K562 (cell line): ENCODE measurements around the gene CLDN7. TPM values are rescaled to one million over a fixed set of nuclear protein-coding genes. Genes with fewer than 3 reads are reported as not detected.

ENCODE experiments used
- ATAC-seq: fragments of 200-7000 bp; cut with Tn5 transposase; 3 replicates; pipeline ENCODE4 v1.9.1; 2020; ENCODE audit warnings: moderate library complexity
- BruUV-seq: library from RNA; stranded (reverse); fragments of 400-500 nt; replicated peaks from 2 replicates; lab custom pipeline; 2021; lab: Mats Ljungman, UMichigan
- CTCF ChIA-PET: fragments of 300-600 bp; formaldehyde crosslinking; extraction: SDS; loops from one replicate; lab custom pipeline; 2021; ENCODE audit warnings: low intra/inter-chr PET ratio; lab: Yijun Ruan, JAX
- POLR2A ChIA-PET: fragments of 300-600, 350-650 bp; sonication (Branson Sonifier 250); formaldehyde crosslinking; extraction: SDS; loops from one replicate; lab custom pipeline; 2021; ENCODE audit warnings: antibody characterized with exemption, inconsistent platforms; lab: Yijun Ruan, JAX
- DNase-seq, 4 experiments: peaks; one replicate each; pipeline versions ENCODE4 v3.0.0 to v3.0.0-alpha.2; 2011 to 2018; ENCODE audit warnings: low spot score in 3 of 4, mixed read lengths in 3 of 4; ENCODE audit errors: extremely low read depth in 1 of 4
- FAIRE-seq: peaks from 2 replicates; lab custom pipeline; 2011; peaks lifted over from hg19 to GRCh38; lab: Jason Lieb, UNC
- H2AFZ ChIP-seq: 2 replicates; pipeline ENCODE4 v1.6.0; 2011; ENCODE audit warnings: low read depth, low read length, control low read depth, inconsistent platforms
- H3K27ac ChIP-seq: fragments of 200-600 bp; 3 replicates; pipeline ENCODE4 v1.8.0; 2011; ENCODE audit warnings: low read depth, mild to moderate bottlenecking, control low read depth, inconsistent platforms, low read length, moderate library complexity, mixed read lengths; ENCODE audit errors: extremely low read depth
- H3K27me3 ChIP-seq, 2 experiments: fragments of 300-600 bp in 1 of 2; 2 replicates in 1 of 2; 3 replicates in 1 of 2; pipeline versions ENCODE4 v1.6.0 to v1.8.0; 2011; ENCODE audit warnings: inconsistent platforms in 2 of 2, low read length in 2 of 2, mild to moderate bottlenecking in 1 of 2, mixed read lengths in 1 of 2, moderate library complexity in 1 of 2; ENCODE audit not compliant: control insufficient read depth in 2 of 2, insufficient read depth in 2 of 2
- H3K36me3 ChIP-seq: fragments of 300-600 bp; 3 replicates; pipeline ENCODE4 v1.8.0; 2011; ENCODE audit warnings: mild to moderate bottlenecking, low read length, inconsistent platforms; ENCODE audit not compliant: control insufficient read depth, insufficient read depth
- H3K4me1 ChIP-seq, 2 experiments: fragments of 200-600 bp in 1 of 2; replicated peaks in 1 of 2; 2 replicates in 1 of 2; 3 replicates in 1 of 2; pipeline versions ENCODE4 v1.5.1 to v1.8.0; 2011; ENCODE audit warnings: inconsistent platforms in 2 of 2, low read length in 2 of 2, mild to moderate bottlenecking in 1 of 2, mixed read lengths in 1 of 2, moderate library complexity in 1 of 2; ENCODE audit not compliant: control insufficient read depth in 2 of 2, insufficient read depth in 2 of 2
- H3K4me2 ChIP-seq: 2 replicates; pipeline ENCODE4 v1.6.1; 2011; ENCODE audit warnings: low read length, control low read depth, inconsistent platforms, mixed read lengths; ENCODE audit not compliant: insufficient read depth
- H3K4me3 ChIP-seq: fragments of 200-600 bp; sonication (generic), shearing (Covaris generic); 2 replicates; pipeline ENCODE4 v1.5.1; 2016; ENCODE audit warnings: control low read depth, inconsistent platforms
- H3K79me2 ChIP-seq: fragments of 200-600 bp; 3 replicates; pipeline ENCODE4 v1.8.0; 2011; ENCODE audit warnings: low read length, inconsistent platforms; ENCODE audit not compliant: control insufficient read depth, insufficient read depth
- H3K9ac ChIP-seq, 2 experiments: 2 replicates each; pipeline versions ENCODE4 v1.6.0 to v1.6.1; 2011; ENCODE audit warnings: low read depth in 2 of 2, low read length in 2 of 2, control low read depth in 1 of 2, inconsistent platforms in 1 of 2, mild to moderate bottlenecking in 1 of 2, mixed read lengths in 1 of 2; ENCODE audit not compliant: insufficient read depth in 1 of 2
- H3K9me1 ChIP-seq: one replicate; pipeline ENCODE4 v1.6.0; 2011; ENCODE audit warnings: inconsistent platforms, mild to moderate bottlenecking, low read length, moderate library complexity; ENCODE audit not compliant: control insufficient read depth, insufficient read depth
- H3K9me3 ChIP-seq: replicated peaks from 2 replicates; pipeline ENCODE4 v1.5.1; 2011; ENCODE audit warnings: low read depth, low read length, inconsistent platforms; ENCODE audit not compliant: control insufficient read depth, insufficient read depth
- H4K20me1 ChIP-seq: replicated peaks from 2 replicates; pipeline ENCODE4 v1.6.1; 2011; ENCODE audit warnings: low read length, inconsistent platforms, mixed read lengths; ENCODE audit not compliant: control insufficient read depth, insufficient read depth
- CHCHD3 ChIP-seq: fragments of 250-450 bp; sonication (Bioruptor Pico); IDR thresholded peaks from 2 replicates; pipeline ENCODE4 v2.1.2; 2022; ENCODE audit warnings: mild to moderate bottlenecking
- CTCFL ChIP-seq: IDR thresholded peaks from 2 replicates; pipeline ENCODE4 v1.6.1; 2011; ENCODE audit warnings: borderline replicate concordance, low read depth, mild to moderate bottlenecking, moderate library complexity, low read length; ENCODE audit not compliant: insufficient read depth, poor library complexity, severe bottlenecking
- HMGN3 ChIP-seq: IDR thresholded peaks from 2 replicates; pipeline ENCODE4 v1.6.1; 2011; ENCODE audit warnings: borderline replicate concordance, low read depth, mild to moderate bottlenecking, mixed read lengths, low read length; ENCODE audit not compliant: insufficient read length; ENCODE audit errors: extremely low read depth
- IRF1 ChIP-seq: sonication (generic); formaldehyde crosslinking; IDR thresholded peaks from 2 replicates; pipeline ENCODE4 v1.8.0; 2022; ENCODE audit warnings: missing genetic modification reagents, mild to moderate bottlenecking, borderline replicate concordance
- MYBL2 ChIP-seq, 2 experiments: fragments of 450-650 bp in 1 of 2; sonication (generic) in 1 of 2; formaldehyde crosslinking in 1 of 2; IDR thresholded peaks; 2 replicates each; pipeline versions ENCODE4 v1.6.1 to v1.8.1; 2017 to 2022; ENCODE audit warnings: borderline replicate concordance in 1 of 2, inconsistent platforms in 1 of 2, low read depth in 1 of 2, mild to moderate bottlenecking in 1 of 2, missing genetic modification reagents in 1 of 2, moderate library complexity in 1 of 2
- NR2F6 ChIP-seq: fragments of 450-650 bp; formaldehyde crosslinking; IDR thresholded peaks from 2 replicates; pipeline ENCODE4 v1.4.0; 2020; ENCODE audit warnings: mild to moderate bottlenecking
- POLR2H ChIP-seq: IDR thresholded peaks from 2 replicates; pipeline ENCODE4 v1.6.1; 2016; ENCODE audit warnings: missing genetic modification characterization, low read depth, mild to moderate bottlenecking, control low read depth, missing compliant biosample characterization, moderate library complexity
- RBM25 ChIP-seq: fragments of 200-400 bp; formaldehyde crosslinking; IDR thresholded peaks from 2 replicates; pipeline ENCODE4 v1.6.1; 2018; ENCODE audit warnings: low read length, low read depth, moderate library complexity; ENCODE audit not compliant: severe bottlenecking
- SAP30 ChIP-seq: fragments of 200-600 bp; sonication (generic); IDR thresholded peaks from 2 replicates; pipeline ENCODE4 v1.6.1; 2012; ENCODE audit warnings: borderline replicate concordance, low read depth, mild to moderate bottlenecking, moderate library complexity, low read length, control low read depth, inconsistent platforms; ENCODE audit not compliant: insufficient read depth, poor library complexity, severe bottlenecking
- SRSF3 ChIP-seq: fragments of 200-400 bp; formaldehyde crosslinking; IDR thresholded peaks from 2 replicates; pipeline ENCODE4 v1.6.1; 2016; ENCODE audit warnings: mild to moderate bottlenecking, low read length, moderate library complexity; ENCODE audit not compliant: insufficient read depth
- TAF7 ChIP-seq: fragments of 450-650 bp; IDR thresholded peaks from 2 replicates; pipeline ENCODE4 v1.6.1; 2016; ENCODE audit warnings: missing genetic modification characterization, missing compliant biosample characterization
- VEZF1 ChIP-seq: fragments of 200-800 bp; sonication (Bioruptor generic); IDR thresholded peaks from 2 replicates; pipeline ENCODE4 v1.6.1; 2017; ENCODE audit warnings: missing genetic modification characterization, missing compliant biosample characterization
- YBX1 ChIP-seq: fragments of 450-650 bp; IDR thresholded peaks from 2 replicates; pipeline ENCODE4 v1.7.1; 2016; ENCODE audit warnings: mild to moderate bottlenecking
- ZNF561 ChIP-seq: fragments of 450-650 bp; formaldehyde crosslinking; conservative IDR thresholded peaks from 2 replicates; pipeline ENCODE4 v1.4.0; 2020; ENCODE audit warnings: mild to moderate bottlenecking, moderate library complexity
- ZNF655 ChIP-seq: fragments of 250-450 bp; sonication (Bioruptor Pico); IDR thresholded peaks from 2 replicates; pipeline ENCODE4 v1.5.0; 2021
- ZNF766 ChIP-seq: fragments of 200-800 bp; sonication (Bioruptor generic); conservative IDR thresholded peaks from 2 replicates; pipeline ENCODE4 v1.6.1; 2016; ENCODE audit warnings: missing genetic modification characterization, missing compliant biosample characterization
- WGBS: fragments of 100-300 bp; shearing (Covaris generic); methylation state at CpG from one replicate; pipeline ENCODE4 v1.1.6; 2016; ENCODE audit warnings: low coverage, mixed read lengths; ENCODE audit not compliant: insufficient coverage; ENCODE audit errors: missing lambda C conversion rate; 5-methylcytosine and 5-hydroxymethylcytosine counted together
- in situ Hi-C: fragments of 300-500 bp; cut with MboI; formaldehyde crosslinking; loops from 4 replicates; pipeline ENCODE4 v1.15.0; 2018; ENCODE audit warnings: inconsistent platforms, mixed read lengths
- intact Hi-C: fragments of 100-400 bp; cut with micrococcal nuclease; formaldehyde crosslinking; loops from 2 replicates; pipeline ENCODE4 v1.14.2; 2022
- polyA plus RNA-seq, 8 experiments: library from polyadenylated mRNA; depleted of rRNA in 4 of 8; stranded (reverse) in 5 of 8; unstranded in 3 of 8; fragments of >200 nt; fragmentation: Nextera tagmentation in 2 of 8; fragmentation: Illumina TruSeq in 1 of 8; extraction: Ambion mirVana in 2 of 8; extraction: Trizol in 1 of 8; gene quantifications; 2 replicates each; pipeline versions ENCODE4 v1.2.1 to v1.2.3, GENCODE V29; 2011 to 2014; ENCODE audit warnings: inconsistent platforms in 1 of 8, missing spikeins in 1 of 8
- total RNA-seq, 7 experiments: library from RNA; depleted of rRNA in 6 of 7; stranded (reverse); fragments of >200 nt in 6 of 7; fragmentation: Illumina TruSeq in 2 of 7; extraction: Trizol in 2 of 7; gene quantifications; 2 replicates each; pipeline versions ENCODE4 v1.2.1 to v1.2.3, GENCODE V29; 2011 to 2021; ENCODE audit warnings: low replicate concordance in 1 of 7

Gene CLDN7
- total and polyA plus RNA-seq, 9 of the 15 experiments (the other 6 are each of a cell fraction or from before 2014, with no cell fraction given) = 2.2 to 14.5 (median 7.6) TPM

GRCh38 chr17:7266784-7267183, 4.5 kb upstream of the CLDN7 start:
- CTCF ChIA-PET = no interaction called here
- 33% methylated on average over 1 of the region's 1 CpG for WGBS
- DNase-seq (no peak), FAIRE-seq (no peak), ATAC-seq (no peak)
- Histone ChIP-seq H3K9me1 (no peaks in the 10 kb centered on the region), H3K4me1 (peaks cover 10 to 23% of the 10 kb centered on the region in 2 experiments; a peak in 4 of 5 replicates), H3K27ac (peak overlapping the region; percentile 24; the same call in 1 of the 3 replicates), H3K36me3 (no peaks in the 10 kb centered on the region), H3K4me2 (no peak overlapping the region), H3K79me2 (no peaks in the 10 kb centered on the region), H4K20me1 (no peaks in the 10 kb centered on the region), H2AFZ (peak overlapping the region; percentile 78), H3K27me3 (no peaks in the 10 kb centered on the region), H3K9ac (peak overlapping the region in 1 of 2 experiments; percentile 58; a peak in 1 of 4 replicates), H3K9me3 (no peaks in the 10 kb centered on the region), H3K4me3 (no peak overlapping the region)
- in situ Hi-C loops (no loop called here), intact Hi-C loops (no loop called here)
- BruUV-seq = no TSS peak
- POLR2A ChIA-PET = interaction anchor here (0.6 to 1.2 kb wide), 3 partner anchors 15 to 419 kb away, joined by 3 read pairs; partner anchors contain the start of genes CTDNEP1 and ELP5
- TF ChIP-seq IRF1 (no peak), SAP30 (no peak), RBM25 (no peak), VEZF1 (no peak), YBX1 (no peak), ZNF766 (CRISPR knock-in tag) (no peak), ZNF561 (CRISPR knock-in tag) (no peak), POLR2H (tag) (no peak), SRSF3 (no peak), MYBL2 (IDR thresholded peaks at IDR 0.05; ENCODE audit: low read depth) (no peak), MYBL2 (CRISPR knock-in tag; IDR thresholded peaks at IDR 0.05; ENCODE audit: borderline replicate concordance) (no peak), CTCFL (no peak), NR2F6 (CRISPR knock-in tag) (no peak), CHCHD3 (CRISPR knock-in tag) (no peak), HMGN3 (no peak), TAF7 (tag) (no peak), ZNF655 (CRISPR knock-in tag) (no peak)
